GM19240 (cell line): ENCODE results near the gene SLC1A7.
"Not testable (repeated sequence)": the region's sequence is repeated elsewhere in the genome, so short reads cannot be mapped to it uniquely, and the experiment has no call there.

Experiments used
- DNase-seq: peaks from one replicate; pipeline ENCODE4 v3.0.0; 2011; ENCODE audit warnings: low spot score; ENCODE audit not compliant: insufficient read length

Gene SLC1A7

GRCh38 chr1:53142226-53142853 lies at the start of gene SLC1A7:
Gene SLC1A7 (minus strand): TSS chr1:53142638. CDS start chr1:53142449, 189 bp downstream.
- DNase-seq: no peak

- DNase-seq: no peak
Observed at GRCh38 chr1:53190210-53190611, 47.8 kb upstream of the SLC1A7 start.

- no peak for DNase-seq
Observed at GRCh38 chr1:53189061-53189460, 46.6 kb upstream of the SLC1A7 start.

GRCh38 chr1:53188099-53188498 lies 45.7 kb upstream of the SLC1A7 start:
- no peak for DNase-seq

GRCh38 chr1:53187401-53187800 lies 45.0 kb upstream of the SLC1A7 start:
- DNase-seq: no peak

- no peak for DNase-seq
Observed at GRCh38 chr1:53186533-53186932, 44.1 kb upstream of the SLC1A7 start.

GRCh38 chr1:53185955-53186297 lies 43.5 kb upstream of the SLC1A7 start:
- DNase-seq: not testable (repeated sequence)

GRCh38 chr1:53183095-53183990 lies 40.9 kb upstream of the SLC1A7 start:
- no peak for DNase-seq

- no peak for DNase-seq
Observed at GRCh38 chr1:53182716-53183094, 40.3 kb upstream of the SLC1A7 start.

GRCh38 chr1:53182111-53182593 lies 39.7 kb upstream of the SLC1A7 start:
- DNase-seq: peak; percentile 72

- no peak for DNase-seq
Observed at GRCh38 chr1:53180951-53181350, 38.5 kb upstream of the SLC1A7 start.

GRCh38 chr1:53180226-53180625 lies 37.8 kb upstream of the SLC1A7 start:
- no peak for DNase-seq

- DNase-seq: no peak
Observed at GRCh38 chr1:53176452-53177208, 34.2 kb upstream of the SLC1A7 start.

- no peak for DNase-seq
Observed at GRCh38 chr1:53174971-53175913, 32.8 kb upstream of the SLC1A7 start.

- DNase-seq: peak; percentile 18
Observed at GRCh38 chr1:53172426-53173128, 30.1 kb upstream of the SLC1A7 start.

GRCh38 chr1:53166912-53167311 lies 24.5 kb upstream of the SLC1A7 start:
- DNase-seq: no peak

GRCh38 chr1:53166366-53166765 lies 23.9 kb upstream of the SLC1A7 start:
- DNase-seq: no peak

- no peak for DNase-seq
Observed at GRCh38 chr1:53165408-53165961, 23.0 kb upstream of the SLC1A7 start.

GRCh38 chr1:53163291-53163768 lies 20.9 kb upstream of the SLC1A7 start:
- no peak for DNase-seq

- no peak for DNase-seq
Observed at GRCh38 chr1:53162621-53163020, 20.2 kb upstream of the SLC1A7 start.
